Measurements from ENCODE around the gene CASQ1.

DNA sequence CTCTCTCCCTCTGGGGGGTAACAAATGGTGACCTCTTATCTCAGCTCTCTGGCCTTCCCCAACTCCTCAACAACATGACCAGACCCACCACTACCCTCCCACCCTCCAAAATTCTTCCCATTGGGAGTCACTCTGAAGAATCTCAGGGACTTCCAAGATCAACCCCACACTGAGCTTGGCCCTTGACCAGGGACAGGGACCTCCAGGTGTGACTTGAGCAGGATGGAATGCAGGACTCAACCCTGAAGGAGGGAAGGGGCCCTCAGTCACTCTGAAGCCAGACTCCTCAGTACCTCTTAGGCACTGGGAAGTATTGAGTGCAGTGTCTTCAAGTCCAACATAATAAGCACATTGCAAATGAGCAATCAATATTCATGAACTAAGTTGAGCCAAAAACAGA, 1.9 kb downstream of the CASQ1 start:
- TF ChIP-seq, protein P1, sequence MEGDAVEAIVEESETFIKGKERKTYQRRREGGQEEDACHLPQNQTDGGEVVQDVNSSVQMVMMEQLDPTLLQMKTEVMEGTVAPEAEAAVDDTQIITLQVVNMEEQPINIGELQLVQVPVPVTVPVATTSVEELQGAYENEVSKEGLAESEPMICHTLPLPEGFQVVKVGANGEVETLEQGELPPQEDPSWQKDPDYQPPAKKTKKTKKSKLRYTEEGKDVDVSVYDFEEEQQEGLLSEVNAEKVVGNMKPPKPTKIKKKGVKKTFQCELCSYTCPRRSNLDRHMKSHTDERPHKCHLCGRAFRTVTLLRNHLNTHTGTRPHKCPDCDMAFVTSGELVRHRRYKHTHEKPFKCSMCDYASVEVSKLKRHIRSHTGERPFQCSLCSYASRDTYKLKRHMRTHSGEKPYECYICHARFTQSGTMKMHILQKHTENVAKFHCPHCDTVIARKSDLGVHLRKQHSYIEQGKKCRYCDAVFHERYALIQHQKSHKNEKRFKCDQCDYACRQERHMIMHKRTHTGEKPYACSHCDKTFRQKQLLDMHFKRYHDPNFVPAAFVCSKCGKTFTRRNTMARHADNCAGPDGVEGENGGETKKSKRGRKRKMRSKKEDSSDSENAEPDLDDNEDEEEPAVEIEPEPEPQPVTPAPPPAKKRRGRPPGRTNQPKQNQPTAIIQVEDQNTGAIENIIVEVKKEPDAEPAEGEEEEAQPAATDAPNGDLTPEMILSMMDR (conservative IDR thresholded peaks at IDR 0.05 in 1 of 2, IDR thresholded peaks at IDR 0.05 in 1 of 2; ENCODE audit: extremely low read depth in 1 of 2, insufficient read depth in 1 of 2, low read depth in 1 of 2, low read length in 2 of 2) = no peak
- TF ChIP-seq EZH2 (IDR thresholded peaks at IDR 0.05; ENCODE audit: borderline replicate concordance, low read length) = no peak
